HG02981 (cell line): Measurements from ENCODE around the gene IRF1.

ENCODE experiments used
- ATAC-seq: cut with Tn5 transposase; IDR thresholded peaks from one replicate; pipeline ENCODE4 v1.9.1; 2021; ENCODE audit warnings: mild to moderate bottlenecking, moderate library complexity; ENCODE audit not compliant: unreplicated experiment

The IRF1 gene

DNA sequence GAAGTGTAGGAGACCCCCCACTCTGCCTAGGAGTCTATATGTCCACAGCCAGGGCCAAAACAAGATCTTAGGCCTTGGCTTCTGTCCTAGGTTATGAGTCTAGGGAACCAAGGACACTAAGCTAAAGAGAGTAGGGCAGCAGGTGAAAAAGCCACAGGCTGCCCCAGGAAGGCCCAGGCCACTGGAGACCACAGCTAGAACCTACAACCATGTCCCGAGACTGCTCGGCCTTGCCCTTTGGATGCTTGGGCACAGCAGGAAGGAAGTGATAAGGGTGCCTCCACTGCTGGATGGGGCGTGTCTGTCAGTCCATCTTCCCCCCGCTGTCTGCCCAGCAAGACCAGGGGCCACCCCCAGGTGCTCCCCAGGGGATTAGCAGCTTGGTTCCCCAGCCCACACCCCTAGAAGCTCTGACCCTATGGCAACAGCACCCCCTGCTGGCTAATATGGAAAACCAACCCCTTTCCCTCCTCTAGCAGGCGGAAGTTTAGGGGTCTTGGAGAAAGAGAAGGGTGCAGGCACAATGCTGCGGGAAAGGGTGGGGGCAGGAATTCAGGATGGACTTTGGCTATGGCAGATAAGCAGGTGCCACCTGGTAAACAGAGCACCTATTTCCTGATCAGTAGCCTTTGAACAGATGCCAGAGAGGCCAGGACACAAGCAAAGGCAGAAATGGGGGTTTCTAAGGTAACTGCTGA is 10.5 kb upstream of the IRF1 start:
- no peak for ATAC-seq

DNA sequence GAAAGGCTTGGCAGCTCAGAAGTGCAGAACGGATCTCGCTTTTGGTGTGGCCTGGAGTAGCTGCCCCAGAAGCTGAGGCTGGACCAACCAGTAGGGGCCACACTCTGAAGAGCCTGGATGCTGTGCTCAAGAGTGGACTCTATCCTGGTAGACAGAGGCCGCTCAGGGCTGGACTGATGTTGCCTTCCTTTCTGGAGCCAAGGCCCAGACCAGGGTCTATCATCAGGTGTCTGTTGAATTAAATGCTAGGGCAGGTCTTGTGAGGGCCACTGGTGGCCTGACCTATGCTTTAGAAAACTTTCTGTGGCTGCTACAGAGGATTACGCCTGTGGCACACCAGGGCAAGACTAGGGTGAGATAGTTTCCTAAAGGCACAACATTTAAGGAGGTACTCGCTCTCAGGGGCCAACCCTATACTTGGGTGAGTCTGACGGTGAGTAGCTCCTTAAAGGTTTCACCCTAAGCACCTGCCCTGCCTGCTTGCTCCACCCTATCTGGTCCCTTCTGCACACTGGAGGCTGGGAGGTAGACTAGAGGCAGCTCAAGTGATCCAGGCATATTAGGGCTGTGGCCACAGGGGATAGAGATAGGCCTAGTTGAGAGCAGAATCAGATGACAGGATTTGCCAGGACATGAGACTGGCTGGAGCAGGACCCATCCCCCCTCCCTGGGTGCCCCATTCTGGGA is 9.8 kb upstream of the IRF1 start:
- no peak for ATAC-seq

DNA sequence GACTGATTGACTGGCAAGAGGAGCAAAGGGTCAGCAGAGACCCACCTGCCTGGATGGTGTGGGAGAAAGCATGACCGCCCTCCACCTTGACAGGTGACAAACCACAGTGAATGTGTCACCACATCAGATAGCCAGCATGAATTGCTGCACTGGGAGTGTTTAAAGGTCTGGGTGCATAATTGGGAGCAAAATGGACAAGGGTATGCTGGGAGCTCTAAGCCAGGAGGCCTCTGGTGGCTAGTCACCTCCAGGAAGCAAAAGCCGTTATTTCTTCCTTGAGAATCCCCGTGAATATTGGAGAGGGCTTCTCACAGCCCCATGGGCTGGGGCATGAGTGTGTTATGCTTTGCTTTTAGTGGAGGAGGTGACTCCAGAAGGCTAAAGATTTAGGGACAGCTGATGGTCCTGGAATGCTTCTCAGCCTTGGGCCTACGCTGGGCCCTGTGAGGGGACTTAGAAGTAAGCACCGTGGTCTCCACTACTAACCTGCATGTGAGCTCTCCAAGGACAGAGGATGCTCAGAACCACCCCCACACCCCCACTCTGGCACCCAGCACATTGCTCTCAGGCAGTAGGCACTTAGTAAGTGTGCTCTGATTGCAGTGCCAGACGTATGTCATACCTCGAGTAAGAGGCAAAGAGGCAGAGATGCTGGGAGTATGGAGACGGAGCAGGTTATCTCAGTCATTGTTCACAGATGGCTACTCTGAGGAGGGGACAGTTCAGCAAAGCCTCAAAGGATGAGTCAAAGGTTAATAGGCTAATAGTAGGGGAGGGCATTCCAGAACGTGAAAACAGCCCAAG is 9.1 kb upstream of the IRF1 start:
- ATAC-seq = no peak

DNA sequence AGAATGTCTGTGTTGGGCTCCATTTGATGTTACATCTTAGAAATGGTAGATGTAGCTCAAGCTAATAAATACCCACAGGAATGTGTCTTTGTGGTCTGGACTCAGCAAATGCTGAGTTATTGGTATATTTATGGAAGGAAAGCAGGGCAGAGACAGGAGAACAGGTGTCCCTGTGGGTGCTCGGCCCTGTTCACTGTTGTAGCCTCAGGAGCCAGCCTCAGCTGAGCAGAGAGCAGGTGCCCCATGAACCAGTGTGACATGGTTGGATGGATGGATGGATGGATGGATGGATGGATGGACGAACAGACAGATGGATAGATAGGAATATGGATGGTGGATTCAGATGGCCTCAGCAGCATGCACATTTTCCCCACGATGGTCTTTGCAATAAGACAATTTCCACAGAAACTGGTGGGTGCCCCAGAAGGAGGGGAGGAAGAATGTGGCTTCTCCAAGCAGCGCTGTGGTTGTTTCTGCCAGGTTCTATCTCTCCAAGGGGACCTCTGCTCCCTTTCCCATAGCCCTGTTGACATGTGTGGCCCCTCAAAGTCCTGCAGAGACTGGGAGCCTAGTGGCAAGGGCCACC is 8.2 kb upstream of the IRF1 start:
- no peak for ATAC-seq

DNA sequence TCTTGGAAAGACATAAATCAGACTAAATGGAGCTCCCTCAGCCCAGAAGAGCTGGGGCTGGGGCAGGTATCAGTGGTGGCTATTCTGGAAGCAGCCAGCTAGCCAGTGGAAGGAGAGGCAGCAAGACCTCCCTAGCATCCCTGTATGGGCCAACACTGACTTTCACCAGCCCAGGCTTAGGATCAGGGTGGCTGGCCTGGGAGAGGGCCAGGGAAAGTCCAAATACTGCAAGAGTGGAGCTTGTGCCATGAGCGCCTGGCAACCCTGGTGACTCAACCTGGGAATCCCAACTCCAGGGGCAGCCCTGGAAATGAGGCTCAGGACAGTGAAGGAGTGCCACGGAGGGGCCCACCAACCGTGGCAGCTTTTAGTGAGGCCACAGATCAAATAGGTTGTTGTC is 7.6 kb upstream of the IRF1 start:
- no peak for ATAC-seq

DNA sequence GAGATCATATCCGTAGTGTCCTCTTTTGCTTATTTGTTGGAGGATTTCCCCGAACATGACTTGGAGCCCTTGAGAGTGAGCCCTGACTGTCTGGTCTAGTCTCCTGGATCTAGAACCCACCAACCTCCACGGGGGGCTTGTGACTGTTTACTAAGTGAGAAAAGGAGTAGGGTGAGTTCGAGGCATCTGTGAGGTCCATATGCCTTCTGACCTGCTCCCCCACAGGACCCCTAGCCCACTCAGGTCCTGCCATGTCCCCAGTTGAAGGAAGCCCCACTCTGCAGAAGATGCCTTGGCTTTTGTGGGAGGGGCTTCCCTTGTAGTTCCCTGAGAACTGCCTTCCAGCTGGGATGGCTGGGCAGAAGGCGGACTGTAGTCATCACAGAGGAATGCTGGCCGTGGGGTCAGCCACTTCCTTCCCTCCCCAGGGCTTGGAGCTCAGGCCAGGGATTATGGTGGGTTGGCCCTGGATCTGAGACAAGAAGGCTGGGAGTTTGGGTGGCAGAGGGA is 7.0 kb upstream of the IRF1 start:
- no peak for ATAC-seq

DNA sequence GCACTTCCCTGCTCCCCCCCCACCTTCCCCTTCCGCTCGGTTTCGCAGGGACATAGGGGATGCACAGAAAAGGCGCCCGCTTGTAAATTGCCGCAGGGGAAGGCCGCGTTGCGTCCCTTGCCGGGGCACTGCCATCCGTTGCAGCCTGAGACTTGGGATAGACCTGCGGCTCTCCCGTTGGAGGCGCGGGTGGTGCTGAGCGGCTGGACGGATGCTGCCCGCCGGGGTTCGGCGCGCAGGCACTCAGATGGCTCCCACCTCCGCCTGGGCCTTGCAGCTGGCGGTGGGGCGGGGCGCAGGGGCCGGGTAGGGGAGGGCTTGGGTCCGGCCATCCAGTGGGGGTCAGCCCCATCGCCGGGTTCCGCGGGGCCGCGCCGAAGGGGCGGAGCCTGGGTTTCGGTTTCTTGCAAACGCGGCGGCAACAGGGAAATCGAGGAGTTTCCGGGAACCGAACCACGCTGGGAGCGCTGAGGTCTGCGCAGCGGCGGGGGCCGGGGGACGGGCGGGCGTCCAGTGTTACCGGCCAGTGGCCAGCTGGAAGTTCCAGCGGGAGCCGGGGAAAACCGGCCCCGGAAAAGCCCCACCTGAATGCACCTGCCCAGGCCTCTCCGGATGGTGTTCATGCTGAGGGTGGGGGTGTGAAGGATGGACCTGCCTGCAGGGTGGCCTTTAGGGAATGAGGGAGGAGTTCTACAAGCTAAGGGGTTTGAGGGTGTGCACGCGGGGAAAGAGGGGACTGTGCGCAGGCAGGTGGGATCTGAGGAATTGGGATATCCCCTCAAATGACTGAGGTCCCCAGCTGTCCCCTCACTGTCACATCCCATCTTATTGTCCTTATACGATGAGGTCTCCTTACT is 6.3 kb upstream of the IRF1 start:
- peak; percentile 37 for ATAC-seq

DNA sequence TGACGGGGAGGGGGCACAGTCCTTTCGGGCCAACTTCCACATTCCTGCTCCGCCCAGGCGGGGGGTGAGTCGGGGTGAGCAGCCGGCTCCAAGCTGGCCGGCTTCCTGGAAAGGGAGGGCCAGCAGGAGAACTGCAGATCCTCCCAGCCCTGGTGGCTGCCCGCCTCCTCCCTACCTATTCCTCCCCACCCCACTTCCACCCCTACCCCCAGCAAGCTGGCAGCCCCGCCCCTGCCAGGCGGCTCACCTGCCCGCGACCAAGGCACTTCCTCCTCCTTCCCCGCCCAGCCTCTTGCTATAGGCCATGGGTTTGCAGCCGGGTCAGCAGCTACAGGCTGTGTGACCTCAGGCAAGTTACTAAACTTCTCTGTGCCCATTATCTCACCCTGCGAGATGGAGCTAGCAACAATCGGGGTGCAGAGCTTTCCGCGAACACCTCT is 5.6 kb upstream of the IRF1 start:
- peak; percentile 41 for ATAC-seq

DNA sequence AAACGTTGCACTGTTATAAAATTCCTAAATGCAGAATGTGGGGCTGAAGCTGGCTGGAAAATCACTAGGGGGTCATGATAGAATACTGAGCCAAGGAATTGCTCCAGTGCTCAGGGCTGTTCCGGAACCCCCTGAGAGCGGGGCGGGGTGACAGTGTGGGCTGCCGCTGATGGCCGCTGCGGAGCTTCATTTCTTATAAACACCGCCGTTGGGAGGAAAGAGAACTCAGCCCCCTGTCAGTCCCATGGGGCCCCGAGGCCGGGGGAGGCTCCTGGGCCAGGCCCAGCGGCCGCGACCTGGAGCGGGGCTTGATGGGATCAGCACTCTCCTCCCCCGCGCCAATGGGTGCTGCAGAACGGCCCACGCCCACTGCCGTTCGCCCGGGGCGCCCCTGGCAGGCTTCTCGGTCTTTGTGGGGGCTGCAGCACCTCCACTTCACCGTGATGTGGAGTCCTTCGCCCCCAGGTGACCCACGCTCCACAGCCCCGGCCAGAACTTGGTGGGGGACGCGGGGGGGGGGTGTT is 5.2 kb upstream of the IRF1 start:
- ATAC-seq = peak; percentile 35

DNA sequence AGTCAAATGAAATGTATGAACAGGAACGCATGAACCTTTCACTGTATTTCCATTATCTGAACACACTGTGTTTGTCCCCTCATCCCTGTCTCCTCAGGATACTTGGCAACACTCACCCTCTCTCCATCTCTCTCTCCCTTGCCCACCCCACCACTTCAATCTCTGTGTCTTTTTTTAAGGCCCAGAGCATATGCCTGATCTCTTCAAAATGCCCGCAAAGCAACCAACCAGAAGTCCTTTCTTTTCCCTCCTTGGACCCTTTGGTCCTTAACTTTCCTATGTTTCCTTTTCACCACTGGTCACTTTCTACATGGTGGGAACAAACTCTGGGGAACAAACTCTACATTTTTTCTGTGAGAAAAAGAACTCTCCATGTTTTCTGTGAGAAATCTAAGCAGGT is 3.2 kb upstream of the IRF1 start:
- no peak for ATAC-seq

DNA sequence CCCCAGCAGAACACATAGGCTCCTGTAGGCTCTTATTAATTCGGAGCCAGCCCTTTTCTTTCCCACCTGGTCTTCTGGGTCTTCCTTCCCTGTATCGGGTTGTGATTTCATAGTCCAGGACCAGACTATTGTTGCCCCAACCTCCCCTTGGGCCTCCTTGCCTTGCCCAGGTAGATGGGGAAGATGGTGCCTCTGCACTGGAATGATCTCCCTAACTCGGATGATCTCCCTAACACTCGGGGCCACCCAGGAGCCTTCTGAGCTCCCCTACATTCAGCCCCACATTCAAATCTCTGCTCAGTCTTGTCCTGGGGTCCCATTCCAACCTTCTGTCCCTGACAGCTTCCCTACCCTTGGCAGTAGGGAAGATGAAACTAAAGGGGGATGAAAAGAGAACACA is 2.7 kb upstream of the IRF1 start:
- no peak for ATAC-seq

DNA sequence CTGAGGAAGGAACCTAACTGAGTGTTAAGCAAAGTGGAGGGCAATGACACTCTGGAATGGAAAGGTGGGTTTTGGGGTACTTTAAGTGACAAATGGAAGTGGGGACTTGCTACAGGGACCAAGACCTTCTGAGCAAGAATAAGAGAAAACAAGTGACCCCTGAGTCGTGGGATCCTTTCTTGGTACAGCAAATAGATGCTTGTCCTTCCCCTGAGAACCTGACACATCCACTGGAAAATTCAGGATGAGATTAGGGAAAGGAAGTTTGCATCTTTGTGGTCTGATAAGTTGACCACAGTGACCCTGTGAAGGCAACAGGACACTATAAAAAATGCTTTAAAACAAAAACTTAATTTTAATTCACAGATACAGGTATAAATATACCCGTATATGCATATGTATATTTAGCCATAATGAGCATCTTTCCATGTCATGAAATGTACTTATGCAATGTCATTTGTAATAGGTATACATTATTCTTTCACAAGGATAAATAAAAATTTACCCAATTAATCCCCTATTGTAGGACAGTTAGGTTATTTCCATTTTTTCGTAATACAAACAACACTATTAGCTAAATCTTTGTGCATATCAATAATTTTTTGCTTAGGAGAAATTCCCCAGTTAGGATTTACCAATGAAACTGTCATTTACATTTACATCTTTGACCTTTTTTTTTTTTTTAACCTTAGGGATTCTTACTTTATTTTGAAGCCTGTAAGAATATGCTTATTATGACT is 2.0 kb upstream of the IRF1 start:
- no peak for ATAC-seq

DNA sequence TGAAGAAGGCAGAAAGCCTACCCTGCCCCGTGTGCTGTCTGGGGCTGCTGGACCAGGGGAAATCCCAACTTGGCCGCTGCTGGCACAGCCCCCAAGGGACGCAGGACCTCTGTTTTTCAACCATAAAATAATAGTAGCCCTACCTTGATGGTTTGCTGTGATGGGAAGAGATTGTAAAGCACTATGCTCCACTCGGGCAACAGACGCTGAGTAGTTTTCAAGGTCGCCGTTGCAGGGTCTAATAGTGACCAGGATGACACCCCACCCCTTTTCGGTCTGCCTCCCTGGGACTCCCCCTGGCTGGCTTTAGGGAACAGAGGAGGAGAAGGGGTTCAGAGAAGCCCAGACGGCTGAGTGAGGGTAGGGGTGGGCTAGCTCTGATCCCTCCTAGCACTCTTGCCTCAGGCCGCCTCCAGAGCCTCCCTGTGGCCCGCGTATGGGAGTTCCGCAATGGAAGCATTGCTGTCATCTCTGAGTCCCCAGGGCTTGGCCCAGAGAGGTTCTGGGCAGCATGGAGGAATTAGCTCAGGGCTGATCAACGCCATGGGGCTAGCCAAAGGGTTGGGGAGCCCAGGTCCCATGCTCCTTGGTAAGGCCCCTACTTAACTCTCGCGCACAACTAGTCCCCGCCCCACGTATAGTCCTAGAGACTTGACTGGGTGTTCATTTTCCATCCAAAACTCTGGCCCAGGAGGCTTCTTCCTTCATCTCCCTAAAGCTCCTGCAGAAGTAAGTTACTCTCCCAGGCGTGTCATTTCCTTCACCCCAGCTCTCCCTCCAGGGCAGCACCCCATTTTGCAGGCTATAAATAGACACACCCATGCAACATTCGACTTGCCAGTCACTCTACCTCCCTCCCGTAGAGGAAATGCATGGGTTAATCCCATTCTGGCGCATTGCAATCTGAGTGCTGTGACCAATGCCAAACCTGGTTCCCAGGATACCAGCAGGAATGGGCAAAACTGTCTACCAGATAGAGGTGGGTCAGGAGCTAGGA is 1.1 kb upstream of the IRF1 start:
- peak; percentile 10 for ATAC-seq

DNA sequence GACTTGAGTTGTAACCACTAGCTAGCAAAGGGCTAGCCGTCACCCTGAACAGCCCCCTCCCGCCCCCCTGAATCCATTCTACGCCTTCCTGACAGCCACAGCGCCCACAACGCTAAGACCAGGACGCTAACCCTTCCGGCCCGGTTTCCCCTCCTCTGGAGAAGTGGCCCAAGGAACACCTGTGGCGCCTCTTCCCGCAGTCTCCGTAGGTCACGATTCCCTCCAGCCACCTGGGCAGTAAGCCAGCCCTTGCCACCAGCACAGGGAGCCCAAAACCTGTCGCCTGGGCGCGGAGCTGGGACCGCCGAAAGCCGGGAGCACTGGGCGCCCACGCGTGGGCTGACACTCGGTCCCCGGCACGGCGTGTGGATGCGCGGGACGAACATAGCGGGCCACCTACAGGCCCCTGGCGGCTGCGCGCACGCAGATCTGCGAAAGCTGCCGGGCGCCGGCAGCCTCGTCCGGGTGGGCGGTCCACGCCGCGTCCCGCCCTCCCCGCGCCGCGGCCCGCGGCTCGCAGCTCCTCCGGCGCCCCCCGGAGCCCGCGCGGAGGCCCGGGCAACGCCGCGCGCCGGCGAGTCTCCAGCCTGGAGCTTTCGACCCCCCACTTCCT is 596 bp downstream of the IRF1 start:
- peak; percentile 5 for ATAC-seq

DNA sequence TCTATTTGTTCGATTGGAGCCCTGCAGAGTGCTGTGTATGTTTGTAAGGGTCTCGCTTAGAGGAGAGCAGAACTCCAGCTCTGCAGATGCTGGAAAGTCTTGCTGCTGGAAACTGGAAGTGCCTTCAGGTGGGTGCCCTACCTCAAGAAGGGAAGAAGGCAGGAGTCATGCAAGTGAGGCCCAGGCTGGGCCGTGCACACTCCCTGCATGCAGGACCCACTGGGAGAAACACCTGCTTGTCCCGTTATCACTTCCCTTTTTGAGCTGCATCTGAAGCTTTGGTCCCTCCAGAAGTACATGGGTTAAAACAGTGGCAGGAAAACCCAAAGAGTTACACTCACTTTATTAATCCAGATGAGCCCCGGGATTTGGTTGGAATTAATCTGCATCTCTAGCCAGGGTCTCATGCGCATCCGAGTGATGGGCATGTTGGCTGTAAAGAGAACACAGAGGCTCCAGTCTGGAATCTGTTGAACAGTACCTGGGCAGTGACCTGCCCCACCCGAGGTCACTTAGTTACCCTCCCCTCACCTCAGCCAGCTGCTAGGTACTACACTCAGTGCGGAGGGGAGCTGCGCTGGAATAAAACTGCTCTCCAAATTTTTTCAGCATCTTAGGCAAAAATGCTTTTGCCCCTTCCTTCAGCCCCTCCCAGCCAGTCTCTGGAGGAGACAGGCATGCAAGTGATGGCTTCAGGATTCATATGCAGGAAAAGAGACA is 1.4 kb downstream of the IRF1 start:
- ATAC-seq = no peak

DNA sequence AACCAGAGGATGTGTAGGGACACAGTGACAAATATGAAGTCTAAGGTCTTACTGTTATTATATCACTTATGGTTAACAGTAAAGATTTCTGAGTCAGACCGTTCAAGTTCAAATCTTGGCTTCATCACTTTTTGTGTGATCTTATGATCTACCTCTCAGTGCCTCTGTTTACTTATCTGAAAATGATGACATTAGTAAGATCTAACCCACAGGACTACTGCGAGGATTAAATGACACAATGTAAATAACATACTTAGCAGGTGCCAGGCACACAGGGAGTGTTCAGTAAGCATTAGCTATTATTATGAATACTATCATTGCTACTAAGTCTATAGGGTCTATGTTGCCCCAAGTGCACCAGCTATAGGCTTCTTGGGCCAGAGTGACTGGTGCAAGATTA is 2.0 kb downstream of the IRF1 start:
- ATAC-seq = no peak
